ENCODE data around the gene DPH3. TPM values are rescaled to one million over a fixed set of nuclear protein-coding genes. Genes with fewer than 3 reads are reported as not detected.

DPH3 gene
- total RNA-seq, 2 experiments from 2014 or later: 10.5 to 12.8 TPM

GRCh38 chr3:16264174-16264707, 502 bp downstream of the DPH3 start:
- POLR2A ChIA-PET: interaction anchor here (0.7 to 3.4 kb wide), 19 partner anchors 10 to 1478 kb away, joined by 3 to 49 read pairs (median 6); partner anchors contain the start of genes CAPN7 and TBC1D5
- H3K4me3 ChIP-seq (ENCODE audit: low read length): peak overlapping the region; percentile 78

GRCh38 chr3:16262174-16262573, 2.6 kb downstream of the DPH3 start:
- Histone ChIP-seq H3K4me3 (ENCODE audit: low read length) (no peak overlapping the region), H3K9me3 (ENCODE audit: control insufficient read depth in 1 of 2, insufficient read depth in 1 of 2, low read length in 2 of 2) (no peaks in the 10 kb centered on the region), H3K27ac (ENCODE audit: low read depth in 1 of 2, low read length in 2 of 2) (no peak overlapping the region), H3K4me1 (ENCODE audit: insufficient read depth, low read length) (peaks cover 20% of the 10 kb centered on the region), H3K36me3 (ENCODE audit: insufficient read depth, low read length) (peaks cover 32% of the 10 kb centered on the region), H3K27me3 (ENCODE audit: control insufficient read depth in 1 of 2, insufficient read depth in 2 of 2, low read length in 2 of 2) (no peaks in the 10 kb centered on the region)
- Mint-ChIP-seq H3K4me1 (ENCODE audit: low read depth) (peaks cover 41% of the 10 kb centered on the region), H3K4me3 (no peak overlapping the region), H3K27ac (no peak overlapping the region), H3K36me3 (ENCODE audit: low read depth) (peaks cover 27% of the 10 kb centered on the region), H3K27me3 (no peaks in the 10 kb centered on the region), H3K9me3 (no peaks in the 10 kb centered on the region)
- TF ChIP-seq CTCF (IDR thresholded peaks at IDR 0.05): no peak
- CTCF ChIA-PET: no interaction called here
- DNase-seq (no peak), ATAC-seq (ENCODE audit: poor library complexity) (no peak)
- intact Hi-C loops (cut with DNase I, micrococcal nuclease): loop anchor here (5.0 to 10.0 kb wide), 4 partner anchors 405 to 837 kb away; partner anchors contain the start of genes BTD (in 1 of the 2), EAF1 (in 1 of the 2), HACL1 (in 1 of the 2) and METTL6 (in 1 of the 2)
- POLR2A ChIA-PET: no interaction called here

More at GRCh38 chr3:16264174-16264707, 502 bp downstream of the DPH3 start:
- H3K27ac ChIP-seq (ENCODE audit: low read depth in 1 of 2, low read length in 2 of 2): peak overlapping the region; percentile 91 to 94
- H3K9me3 ChIP-seq (ENCODE audit: control insufficient read depth in 1 of 2, insufficient read depth in 1 of 2, low read length in 2 of 2): no peaks in the 10 kb centered on the region
- ATAC-seq (ENCODE audit: poor library complexity): no peak
- peak overlapping the region; percentile 100 for H3K4me3 Mint-ChIP-seq
- H3K36me3 Mint-ChIP-seq (ENCODE audit: low read depth): peaks cover 28% of the 10 kb centered on the region
- H3K27ac Mint-ChIP-seq: peak overlapping the region; percentile 97
- peaks cover 48% of the 10 kb centered on the region for H3K4me1 Mint-ChIP-seq (ENCODE audit: low read depth)
- no peaks in the 10 kb centered on the region for H3K27me3 ChIP-seq (ENCODE audit: control insufficient read depth in 1 of 2, insufficient read depth in 2 of 2, low read length in 2 of 2)
- peaks cover 20% of the 10 kb centered on the region for H3K4me1 ChIP-seq (ENCODE audit: insufficient read depth, low read length)
- no peak for TF ChIP-seq CTCF (IDR thresholded peaks at IDR 0.05)
- H3K27me3 Mint-ChIP-seq: no peaks in the 10 kb centered on the region
- peaks cover 24% of the 10 kb centered on the region for H3K36me3 ChIP-seq (ENCODE audit: insufficient read depth, low read length)
- H3K9me3 Mint-ChIP-seq: no peaks in the 10 kb centered on the region
- CTCF ChIA-PET: interaction anchor here (0.9 to 8.6 kb wide), 9 partner anchors 12 to 287 kb away, joined by 3 to 78 read pairs (median 6); partner anchors contain the start of gene RFTN1
- DNase-seq: no peak
- intact Hi-C loops (cut with DNase I, micrococcal nuclease): loop anchor here (5.0 to 10.0 kb wide), 4 partner anchors 407 to 839 kb away; partner anchors contain the start of genes BTD (in 1 of the 2), EAF1 (in 1 of the 2), HACL1 (in 1 of the 2) and METTL6 (in 1 of the 2)

GRCh38 chr3:16260046-16260445, 4.7 kb downstream of the DPH3 start:
- Mint-ChIP-seq H3K27ac (no peak overlapping the region), H3K27me3 (no peaks in the 10 kb centered on the region), H3K4me3 (no peak overlapping the region), H3K36me3 (ENCODE audit: low read depth) (peaks cover 24% of the 10 kb centered on the region), H3K9me3 (no peaks in the 10 kb centered on the region), H3K4me1 (ENCODE audit: low read depth) (peaks cover 19% of the 10 kb centered on the region)
- peaks cover 9% of the 10 kb centered on the region for H3K4me1 ChIP-seq (ENCODE audit: insufficient read depth, low read length)
- H3K27me3 ChIP-seq (ENCODE audit: control insufficient read depth in 1 of 2, insufficient read depth in 2 of 2, low read length in 2 of 2): no peaks in the 10 kb centered on the region
- H3K9me3 ChIP-seq (ENCODE audit: control insufficient read depth in 1 of 2, insufficient read depth in 1 of 2, low read length in 2 of 2): no peaks in the 10 kb centered on the region
- ATAC-seq (ENCODE audit: poor library complexity) (no peak), DNase-seq (no peak)
- CTCF ChIA-PET: no interaction called here
- POLR2A ChIA-PET: no interaction called here
- H3K4me3 ChIP-seq (ENCODE audit: low read length): no peak overlapping the region
- H3K27ac ChIP-seq (ENCODE audit: low read depth in 1 of 2, low read length in 2 of 2): no peak overlapping the region
- H3K36me3 ChIP-seq (ENCODE audit: insufficient read depth, low read length): peaks cover 32% of the 10 kb centered on the region
- intact Hi-C loops (cut with DNase I, micrococcal nuclease): loop anchor here (5.0 to 10.0 kb wide), 4 partner anchors 403 to 835 kb away; partner anchors contain the start of genes BTD (in 1 of the 2), EAF1 (in 1 of the 2), HACL1 (in 1 of the 2) and METTL6 (in 1 of the 2)
- no peak for TF ChIP-seq CTCF (IDR thresholded peaks at IDR 0.05)
